T-helper 2 cell (primary cell): Measurements from ENCODE around the gene PANK4.
A peak's percentile ranks its signal among the peaks of the same experiment; 100 is the strongest.

Source experiments
- DNase-seq, 5 experiments: peaks; one replicate each; pipeline versions ENCODE4 v3.0.0 to v3.0.0-alpha.2; 2012 to 2022

Gene PANK4

DNA sequence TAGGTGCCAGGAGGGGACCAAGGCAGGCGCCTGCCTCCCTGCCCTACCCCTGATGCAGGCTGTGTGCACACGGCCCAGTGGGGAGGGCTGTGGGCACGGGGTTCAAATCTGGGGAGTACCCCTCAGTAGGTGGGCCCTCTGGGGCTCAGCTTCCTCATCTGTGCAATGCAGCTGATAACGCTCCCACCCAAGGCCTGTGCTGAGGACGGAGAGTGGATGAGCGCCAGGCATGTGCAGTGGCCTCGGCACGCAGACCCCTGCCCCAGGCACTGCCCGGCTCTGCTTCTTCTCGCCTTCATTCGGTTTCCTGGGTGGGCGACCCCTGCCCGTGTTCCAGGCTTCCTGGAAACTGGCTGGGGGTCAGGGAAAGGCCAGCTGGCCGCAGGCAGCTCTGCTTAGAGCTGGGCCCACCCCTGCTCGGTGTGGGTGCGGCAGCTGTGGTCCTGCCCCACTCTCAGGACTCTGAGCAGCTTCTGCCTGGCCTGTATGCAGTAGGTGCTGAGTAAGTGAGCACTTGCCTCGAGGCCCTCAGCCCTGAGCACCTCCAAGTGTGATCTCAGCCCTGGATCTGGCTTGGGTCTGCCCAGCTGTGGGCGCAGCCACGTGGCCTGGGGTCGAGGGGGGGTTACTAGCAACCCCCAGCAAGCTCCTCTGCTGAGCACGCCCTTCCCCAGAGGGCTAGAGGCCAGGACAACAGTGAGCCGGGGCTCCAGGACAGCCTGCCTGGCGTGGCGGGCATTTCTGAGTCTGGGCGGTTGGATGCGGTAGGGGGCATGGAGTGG lies 17.9 kb upstream of the PANK4 start:
- no peak for DNase-seq

DNA sequence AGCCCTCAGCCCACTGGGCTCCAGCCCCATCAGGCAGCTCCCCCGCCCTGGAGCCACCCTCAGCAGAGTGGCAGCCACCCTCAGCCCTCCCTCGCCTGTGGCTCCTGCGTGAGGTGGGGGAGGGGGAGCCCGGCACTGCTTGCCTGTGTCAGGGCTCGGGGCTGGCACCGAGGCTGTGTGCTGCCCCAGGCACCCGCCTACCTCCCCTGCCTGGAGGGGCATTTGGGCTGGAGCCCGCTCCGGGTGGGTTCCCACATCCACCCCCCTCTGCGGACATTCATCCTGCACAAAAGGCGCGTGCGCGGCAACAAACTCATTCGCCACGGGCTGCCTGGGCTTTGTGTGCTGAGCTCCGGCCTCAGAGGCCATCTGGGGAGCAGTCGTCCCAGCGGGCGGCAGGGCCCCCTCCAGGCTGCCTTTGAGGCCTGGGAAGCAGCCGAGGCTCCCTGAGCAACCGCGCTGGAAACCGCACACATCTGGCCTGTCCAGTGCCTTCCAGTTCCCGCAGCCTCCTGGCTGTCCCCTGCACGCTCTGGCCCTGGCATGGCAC lies 17.2 kb upstream of the PANK4 start:
- peak in 1 of 5 experiments; percentile 59 for DNase-seq

DNA sequence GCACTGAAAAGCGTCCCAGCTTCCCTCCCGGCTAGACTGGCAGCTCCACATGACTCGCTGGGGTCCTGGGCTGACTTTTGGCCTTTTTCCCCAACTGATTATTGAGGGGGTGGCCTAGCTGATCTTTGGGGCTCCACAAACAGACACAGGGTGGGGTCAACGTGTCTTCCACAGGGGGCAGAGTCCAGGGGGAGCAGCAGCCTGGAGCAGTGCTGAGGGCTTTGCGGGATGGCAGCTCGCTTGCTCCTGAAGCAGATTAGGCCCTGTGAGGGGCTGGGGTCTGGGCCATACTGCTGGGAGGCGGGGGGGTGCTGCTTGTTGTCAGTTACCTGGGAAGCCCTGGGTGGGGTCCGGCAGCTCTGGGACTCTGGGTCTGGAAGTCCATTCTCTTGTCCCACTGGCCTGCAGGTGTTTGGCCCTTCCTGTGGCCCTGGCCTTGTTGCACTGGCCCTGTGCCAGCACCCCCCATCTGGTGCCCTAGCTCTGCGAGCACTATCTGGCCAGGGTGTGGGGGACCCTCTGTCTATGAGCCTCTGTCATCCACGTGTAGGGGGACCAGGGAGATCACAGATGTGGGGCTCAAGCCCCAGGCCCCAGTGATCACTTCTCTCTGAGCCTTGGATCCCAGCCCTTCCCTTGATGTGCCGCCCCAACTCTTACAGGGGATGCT lies 16.0 kb upstream of the PANK4 start:
- DNase-seq = no peak

DNA sequence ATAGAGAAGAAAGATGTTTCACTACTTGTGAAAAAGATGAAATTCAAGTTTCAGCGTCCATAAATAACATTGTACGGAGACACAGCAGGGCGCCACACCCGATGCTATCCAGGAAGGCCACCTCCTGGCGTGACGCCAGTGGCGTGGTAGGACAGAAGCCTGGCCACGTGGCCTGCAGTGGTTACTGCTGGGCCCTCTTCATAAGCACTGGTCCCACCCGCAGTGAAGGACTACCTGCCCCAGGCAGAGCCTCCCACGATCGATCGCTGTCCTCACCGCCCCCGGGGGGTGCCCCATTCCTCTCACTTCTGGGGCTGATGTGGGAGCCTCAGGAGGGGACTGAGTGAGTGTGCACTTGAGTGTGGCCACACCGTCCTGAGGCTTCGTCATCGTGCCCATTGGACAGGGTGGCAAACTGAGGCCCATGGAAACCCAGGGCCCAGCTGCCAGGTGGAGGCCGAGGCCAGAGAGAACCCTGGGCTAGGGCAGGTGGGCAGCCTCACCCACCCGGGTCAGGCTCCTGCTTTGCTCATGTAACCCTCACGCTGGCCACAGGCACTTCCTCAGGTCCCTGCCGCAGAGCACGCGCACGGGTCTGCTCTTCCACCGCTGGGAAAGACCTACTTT lies 15.3 kb upstream of the PANK4 start:
- DNase-seq = no peak

DNA sequence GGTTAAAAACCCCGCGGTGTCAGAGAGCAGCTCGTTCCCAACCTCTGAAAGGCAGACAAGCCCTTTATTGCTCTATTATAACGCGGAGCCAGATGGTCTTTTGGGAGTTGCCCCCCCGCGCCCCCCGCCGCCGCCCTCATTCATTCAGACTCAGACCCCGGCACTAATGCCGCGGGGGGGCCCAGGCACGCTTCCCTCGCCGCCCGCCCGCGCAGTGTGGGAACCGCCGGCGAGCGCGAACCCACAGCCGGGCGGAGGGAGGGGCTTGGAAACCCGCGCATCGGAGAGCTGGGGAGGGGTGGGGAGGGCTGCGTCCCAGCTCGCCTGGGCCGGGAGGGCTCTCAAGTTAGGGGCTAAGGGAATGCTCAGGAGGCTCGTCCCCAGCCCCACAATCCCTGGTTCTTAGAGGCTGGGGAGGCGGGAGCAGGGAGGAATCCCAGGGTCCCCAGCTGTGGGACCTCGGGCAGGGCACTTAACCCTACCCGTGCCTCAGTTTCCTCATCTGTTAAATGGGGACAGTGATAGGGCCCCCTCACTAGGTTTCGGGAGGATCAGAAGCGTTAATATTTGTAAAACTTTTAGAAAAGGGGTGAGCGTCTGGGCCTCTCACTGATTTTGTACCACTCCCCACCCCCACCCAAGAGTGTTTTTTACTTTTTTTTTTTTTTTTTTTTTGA lies 14.6 kb upstream of the PANK4 start:
- no peak for DNase-seq

DNA sequence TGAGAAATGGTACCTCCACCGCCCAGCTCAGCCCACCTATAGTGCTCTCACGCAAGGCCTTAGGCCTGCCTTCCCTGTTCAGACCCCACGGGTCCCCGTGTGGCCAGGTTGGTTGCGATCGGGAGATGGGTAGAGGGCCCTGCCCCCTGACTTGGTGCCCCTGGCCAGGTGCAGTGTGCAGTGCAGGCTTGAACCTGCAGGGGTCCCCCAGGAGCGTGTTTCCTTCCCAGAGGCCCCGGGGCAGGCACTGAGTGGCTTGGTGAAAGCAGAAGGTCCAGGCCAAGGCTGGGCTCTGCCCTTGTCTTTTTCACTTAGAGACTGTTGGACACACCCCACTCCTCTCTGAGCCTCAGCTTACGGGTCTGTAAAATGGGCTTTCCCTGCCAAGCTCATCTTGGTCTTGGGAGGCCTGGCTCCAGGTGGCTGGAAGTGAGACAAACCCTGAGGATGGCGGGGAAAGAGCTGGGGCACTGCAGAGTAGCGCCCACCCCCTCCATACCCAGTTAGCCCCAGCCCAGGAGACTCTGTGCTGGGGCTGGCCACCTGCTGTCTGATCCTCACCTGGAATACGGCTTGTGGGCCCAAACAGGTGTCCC lies 13.0 kb upstream of the PANK4 start:
- no peak for DNase-seq

DNA sequence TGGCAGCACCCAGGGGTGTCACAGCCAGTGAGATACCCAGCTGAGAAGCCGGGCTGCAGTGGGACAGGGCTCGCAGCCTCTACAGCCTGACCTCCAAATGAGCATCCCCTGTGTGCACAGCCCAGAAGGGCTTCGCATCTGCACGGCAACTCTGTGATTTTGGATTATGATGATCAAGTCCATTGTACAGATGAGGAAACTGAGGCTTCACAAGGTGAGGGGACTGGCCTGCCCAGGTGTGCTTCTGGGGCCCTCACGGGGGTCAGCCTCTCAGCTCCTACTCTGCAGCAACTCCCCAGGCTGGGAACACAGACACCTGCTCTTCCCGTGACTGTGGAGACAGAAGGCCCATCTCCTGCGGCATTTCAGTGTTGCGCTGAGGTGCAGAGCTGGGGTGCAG lies 12.5 kb upstream of the PANK4 start:
- DNase-seq = no peak

DNA sequence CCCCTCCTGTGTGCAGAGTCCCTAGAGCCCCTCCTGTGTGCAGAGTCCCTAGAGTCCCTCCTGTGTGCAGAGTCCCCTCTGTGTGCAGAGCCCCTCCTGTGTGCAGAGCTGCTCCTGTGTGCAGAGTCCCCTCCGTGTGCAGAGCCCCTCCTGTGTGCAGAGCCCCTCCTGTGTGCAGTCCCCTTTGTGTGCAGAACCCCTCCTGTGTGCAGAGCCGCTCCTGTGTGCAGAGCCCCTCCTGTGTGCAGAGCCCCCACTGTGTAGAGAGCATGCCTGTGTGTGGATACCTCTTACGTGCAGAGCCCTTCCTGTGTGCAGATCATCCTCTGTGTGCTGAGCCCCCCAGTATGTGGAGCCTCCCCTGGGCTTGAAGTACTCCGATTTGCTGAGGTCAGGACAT lies 12.0 kb upstream of the PANK4 start:
- DNase-seq = no peak

DNA sequence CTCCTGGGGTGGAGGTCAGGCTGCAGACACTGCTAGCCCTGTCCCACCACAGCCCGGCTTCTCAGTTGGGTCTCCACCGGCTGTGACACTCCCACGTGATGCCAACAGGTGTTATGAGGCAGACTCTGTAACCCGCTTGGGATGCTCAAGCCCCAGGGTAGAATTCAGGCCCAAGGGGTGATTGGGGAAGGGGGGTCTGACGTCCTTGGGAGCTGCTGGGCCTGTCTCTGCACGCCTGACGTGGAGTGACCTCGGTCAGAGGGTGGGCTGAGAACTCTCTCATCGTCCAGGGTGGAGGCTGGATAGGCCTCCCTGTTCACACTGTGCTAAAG lies 11.4 kb upstream of the PANK4 start:
- DNase-seq = no peak

DNA sequence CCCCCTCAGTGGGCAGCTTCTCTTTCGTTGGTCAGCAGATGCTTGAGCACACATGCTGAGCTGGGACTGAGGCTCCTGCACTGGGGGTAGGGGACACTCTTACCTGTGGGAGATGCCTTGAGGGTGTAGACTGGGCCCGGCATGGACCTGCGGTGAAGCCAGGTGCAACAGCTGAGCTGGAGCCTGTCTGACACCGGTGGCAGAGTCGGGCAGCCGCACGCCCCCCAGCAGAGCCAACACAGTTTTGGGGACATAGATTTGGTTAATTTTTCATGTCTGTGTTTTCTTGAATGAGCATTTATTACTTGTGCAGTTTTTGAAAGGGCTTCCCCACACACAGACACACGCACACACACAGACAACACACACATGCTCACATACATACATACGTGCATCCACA lies 9.6 kb upstream of the PANK4 start:
- DNase-seq = no peak

DNA sequence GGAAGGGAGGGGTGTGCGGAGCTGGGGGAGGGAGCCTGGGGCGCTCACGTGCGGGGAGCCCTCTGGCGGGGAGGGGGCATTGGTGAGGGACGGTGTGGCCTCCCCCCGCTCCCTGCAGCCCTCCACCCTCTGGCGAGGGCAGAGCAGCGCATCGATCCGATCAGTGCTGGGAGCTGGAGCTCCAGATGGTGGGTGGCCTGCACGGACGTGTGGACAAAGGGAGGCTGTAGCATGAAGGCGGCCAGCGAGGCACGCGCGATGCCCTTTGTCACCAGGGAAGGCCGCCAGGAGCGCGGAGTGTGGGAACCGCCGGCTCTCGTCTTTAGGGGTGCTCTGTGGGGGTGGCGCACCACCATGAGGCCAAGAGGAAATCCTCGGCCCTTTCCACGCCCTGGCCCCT lies 9.1 kb upstream of the PANK4 start:
- no peak for DNase-seq

DNA sequence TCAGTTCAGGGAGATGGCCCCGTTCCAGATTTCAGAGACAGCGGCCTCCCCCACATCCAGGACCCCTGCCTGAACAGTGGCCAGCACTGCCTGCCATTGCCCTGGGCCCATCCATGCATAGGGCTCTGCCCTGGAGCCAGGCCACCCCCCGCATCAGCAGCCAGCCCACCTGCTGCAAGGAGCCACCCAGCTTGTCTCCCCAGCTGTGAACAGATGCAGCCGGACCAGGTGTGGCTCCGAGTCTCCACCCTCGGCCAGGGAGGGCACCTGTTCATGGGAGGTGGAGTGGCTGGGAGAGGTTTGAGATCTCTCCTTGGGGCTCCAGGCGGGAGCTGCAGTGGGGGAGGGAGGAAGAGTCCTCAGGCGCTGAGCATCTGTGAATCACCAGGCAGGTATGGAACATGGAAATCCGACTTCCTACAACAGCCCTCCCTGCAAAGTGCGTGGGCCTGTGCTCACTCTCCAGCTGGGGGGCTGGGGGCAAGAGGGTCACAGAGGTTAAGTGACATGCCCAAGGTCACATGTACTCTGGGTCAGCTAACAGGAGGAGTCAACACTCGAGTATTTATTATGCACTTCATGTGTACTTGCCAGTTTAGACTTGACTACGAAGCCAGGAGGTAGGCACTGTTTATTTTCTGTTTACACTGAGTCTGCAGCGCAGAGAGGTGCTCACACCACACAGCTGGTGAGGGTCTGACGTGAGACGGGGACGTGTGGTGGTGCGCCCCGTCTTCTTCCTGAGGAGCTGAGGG lies 8.5 kb upstream of the PANK4 start:
- DNase-seq = no peak

DNA sequence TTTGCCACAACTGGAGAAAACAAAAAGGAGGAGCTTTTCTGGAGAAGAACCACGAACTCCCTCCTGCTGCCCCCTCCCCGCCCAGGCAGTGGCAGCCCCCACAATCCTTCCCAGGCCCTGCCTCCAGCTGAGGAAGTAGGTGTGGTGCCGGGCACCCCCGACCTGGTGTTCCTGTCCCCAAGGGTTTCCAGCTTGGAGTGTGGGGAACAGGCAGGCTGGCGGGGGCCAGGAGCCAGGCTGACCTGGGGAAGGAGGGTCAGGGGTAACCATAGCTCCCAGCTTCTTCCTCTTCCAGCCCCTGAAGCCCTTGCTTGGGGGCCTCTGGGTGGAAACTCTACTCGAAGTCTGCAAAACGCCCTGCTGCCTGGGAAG lies 7.9 kb upstream of the PANK4 start:
- no peak for DNase-seq

DNA sequence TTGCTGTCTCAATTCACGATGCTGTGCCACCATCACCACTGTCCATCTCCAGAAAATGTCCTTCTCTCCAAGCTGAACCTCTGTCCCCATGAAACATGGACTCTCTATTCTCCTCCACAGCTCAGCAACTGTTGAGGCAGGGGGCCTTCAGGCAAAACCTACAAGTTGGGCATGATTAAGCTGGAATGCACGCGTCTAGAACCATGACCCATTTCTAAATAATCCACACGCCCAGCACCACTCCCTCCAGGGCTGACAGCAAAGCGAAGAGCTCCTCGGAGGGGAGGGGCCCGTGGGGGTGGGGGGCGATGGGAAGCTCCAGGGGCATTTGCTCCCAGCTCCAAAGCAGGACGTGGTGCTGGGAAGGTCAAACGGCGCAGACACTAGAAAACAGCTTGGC lies 7.0 kb upstream of the PANK4 start:
- DNase-seq = no peak

DNA sequence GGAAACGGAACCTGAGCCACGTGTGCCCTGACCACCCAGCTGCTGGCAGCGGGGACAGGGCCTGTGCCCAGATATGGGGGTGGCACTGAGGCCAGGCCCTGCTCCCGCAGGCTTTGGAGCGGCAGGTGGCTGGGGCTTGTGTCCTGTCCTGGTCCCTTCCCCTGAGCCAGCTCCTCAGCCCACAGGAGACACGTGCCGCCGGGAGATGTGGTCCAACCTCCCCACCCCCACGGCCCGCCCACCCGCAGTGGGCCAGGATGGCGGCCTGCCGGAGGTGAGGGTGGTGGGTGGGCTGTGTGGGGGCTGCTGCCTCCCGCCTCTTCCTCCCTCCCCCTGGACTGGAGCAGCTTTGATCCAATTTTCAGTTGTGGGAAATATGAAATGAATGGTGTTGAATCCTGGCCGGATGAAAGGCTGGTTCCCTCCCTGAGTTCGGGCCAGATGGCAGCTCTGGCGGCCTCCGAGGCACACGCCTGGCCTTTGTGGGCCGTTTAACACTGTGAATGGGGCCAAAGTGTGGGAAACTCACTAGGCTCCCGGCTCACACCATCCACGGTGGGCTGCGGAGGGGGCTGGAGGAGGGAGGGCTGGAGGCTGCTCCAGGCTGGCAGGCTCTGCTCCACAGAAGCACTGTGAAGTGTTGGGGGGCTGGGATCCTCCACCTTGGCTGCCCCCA lies 6.2 kb upstream of the PANK4 start:
- DNase-seq = no peak

DNA sequence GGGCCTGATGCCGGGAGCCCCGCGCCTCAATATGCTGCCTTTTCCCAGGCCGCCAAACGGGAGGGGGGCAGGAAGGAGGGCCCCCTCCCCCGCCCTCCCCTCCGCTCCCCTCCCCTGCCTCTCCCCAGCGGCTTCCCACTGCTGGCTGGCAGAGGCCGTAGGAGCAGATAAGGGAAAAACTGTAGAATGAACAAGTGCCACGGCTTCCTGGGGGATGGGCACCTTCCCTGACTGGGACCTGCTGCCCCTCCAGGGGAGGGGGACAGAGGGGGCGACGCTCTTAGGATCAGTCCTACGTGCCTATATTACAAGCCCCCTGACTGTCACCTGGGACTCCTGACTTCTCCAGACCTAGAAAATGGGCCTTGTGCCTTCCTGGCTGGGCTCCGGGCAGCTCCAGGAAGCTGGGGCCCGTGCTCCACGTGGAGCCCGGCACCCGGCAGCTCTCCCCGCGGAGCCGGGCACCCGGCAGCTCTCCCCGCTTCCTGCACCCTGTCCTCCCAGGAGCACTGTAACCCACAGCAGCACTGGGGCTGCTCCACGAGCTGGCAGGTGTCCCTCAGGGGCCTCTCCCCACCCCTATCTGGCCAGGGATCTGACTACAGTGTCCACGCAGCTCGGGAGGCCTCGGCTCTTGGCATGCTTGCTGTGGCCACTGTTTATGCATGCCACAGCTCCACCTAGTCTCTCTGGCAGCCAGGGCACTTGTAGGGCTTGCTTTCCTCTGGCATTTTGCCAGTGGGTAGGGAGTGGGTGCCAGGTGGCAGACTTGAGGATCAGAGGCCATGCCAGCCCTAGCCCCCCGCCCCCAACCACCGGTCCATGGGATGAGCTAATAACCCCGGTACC lies 4.3 kb upstream of the PANK4 start:
- no peak for DNase-seq

DNA sequence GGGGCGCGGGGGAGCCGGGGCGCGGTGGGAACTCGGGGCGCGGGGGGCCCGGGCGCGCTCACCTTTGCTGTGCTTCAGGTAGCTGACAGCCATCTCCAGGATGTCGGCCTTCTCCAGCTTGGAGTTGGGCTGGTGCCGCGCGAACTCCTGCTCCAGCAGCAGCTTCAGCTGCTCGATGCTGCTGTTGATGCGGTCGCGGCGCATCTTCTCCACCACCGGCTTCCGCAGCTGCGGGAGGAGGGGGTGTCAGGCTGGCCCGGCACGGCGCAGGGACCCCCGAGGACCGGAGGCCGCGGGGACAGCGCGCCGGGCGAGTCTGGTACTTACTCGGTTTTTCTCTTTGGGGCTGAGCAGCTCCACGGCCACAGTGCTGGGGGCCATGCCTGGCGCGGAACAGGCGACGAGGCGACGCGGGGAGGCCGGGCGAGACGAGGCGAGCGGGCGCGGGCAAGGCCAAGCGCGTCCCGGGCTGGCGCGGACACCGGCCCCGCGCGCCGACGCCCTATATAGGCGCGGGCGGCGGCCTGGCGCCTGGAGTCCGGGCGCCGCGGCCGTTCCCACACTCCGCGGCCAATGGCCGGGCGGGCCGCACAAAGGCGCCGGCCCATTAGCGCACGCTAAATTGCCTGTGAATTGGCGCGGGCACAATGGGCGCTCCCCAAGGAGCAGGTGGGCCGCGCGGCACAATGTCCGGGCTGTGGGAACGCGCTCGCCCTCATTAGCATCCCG lies 3.6 kb upstream of the PANK4 start, which contains the start of gene HES5:
HES5 (minus strand) TSS at position 480 of the 729 bp plus-strand sequence; CDS start at position 381, 99 bp downstream.
- peak in 1 of 5 experiments; percentile 37 for DNase-seq

DNA sequence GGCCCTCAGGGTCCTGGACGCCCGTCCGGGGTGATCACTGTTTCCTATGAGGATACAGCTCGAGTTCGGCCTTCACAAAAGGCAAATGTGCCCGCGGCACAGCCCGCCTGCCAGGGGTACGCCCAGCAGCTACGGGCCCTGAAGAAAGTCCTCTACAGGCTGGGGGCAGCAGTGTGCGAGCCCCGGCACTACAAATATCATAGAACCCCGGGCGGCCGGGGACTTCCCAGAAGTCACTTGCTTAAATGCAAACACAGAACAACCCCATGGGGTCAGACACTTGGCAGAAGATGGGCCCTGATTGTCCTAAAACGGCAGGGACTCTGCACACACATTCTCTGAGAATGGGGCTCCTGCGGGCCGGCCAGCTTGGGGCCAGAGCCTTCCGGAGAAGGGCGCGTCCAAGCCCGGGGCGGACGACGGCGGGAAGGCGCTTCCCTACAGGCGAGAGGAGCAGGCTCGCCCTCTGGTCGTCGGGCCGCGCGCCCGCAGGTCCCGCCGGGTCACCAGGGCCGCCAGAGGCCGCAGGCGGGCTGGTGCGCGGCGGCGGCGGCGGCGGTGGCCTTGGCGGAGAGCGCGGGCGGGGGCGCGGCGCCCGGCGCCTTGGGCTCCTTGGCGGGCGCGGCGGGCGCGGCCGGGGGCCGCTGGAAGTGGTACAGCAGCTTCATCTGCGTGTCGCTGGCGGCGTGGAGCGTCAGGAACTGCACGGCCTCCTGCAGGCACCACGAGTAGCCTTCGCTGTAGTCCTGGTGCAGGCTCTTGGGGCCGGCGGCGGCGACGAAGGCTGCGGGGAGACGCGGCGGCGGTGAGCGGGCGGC lies 2.8 kb upstream of the PANK4 start:
- peak in 1 of 5 experiments; percentile 25 for DNase-seq

DNA sequence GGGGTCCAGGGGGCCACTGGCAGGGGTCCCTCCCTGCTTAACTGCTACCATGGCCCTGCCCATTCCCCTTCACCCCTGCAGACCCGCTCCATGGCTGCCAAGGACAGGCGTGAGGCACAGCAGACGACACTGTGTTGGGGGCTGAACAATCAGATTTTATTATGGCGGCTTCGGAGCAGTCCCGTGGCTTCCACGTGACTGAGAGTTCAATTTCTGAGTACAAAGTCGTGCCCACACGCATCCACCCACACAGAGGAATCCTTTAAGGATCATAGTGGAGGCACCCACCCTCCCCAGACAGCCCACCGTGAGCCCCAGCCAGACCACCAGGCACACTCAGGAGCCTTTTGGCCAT lies 2.2 kb upstream of the PANK4 start:
- no peak for DNase-seq
